ENCODE results near the gene OR1K1.
"Not testable (repeated sequence)": the region's sequence is repeated elsewhere in the genome, so short reads cannot be mapped to it uniquely, and the experiment has no call there.

Gene OR1K1

DNA sequence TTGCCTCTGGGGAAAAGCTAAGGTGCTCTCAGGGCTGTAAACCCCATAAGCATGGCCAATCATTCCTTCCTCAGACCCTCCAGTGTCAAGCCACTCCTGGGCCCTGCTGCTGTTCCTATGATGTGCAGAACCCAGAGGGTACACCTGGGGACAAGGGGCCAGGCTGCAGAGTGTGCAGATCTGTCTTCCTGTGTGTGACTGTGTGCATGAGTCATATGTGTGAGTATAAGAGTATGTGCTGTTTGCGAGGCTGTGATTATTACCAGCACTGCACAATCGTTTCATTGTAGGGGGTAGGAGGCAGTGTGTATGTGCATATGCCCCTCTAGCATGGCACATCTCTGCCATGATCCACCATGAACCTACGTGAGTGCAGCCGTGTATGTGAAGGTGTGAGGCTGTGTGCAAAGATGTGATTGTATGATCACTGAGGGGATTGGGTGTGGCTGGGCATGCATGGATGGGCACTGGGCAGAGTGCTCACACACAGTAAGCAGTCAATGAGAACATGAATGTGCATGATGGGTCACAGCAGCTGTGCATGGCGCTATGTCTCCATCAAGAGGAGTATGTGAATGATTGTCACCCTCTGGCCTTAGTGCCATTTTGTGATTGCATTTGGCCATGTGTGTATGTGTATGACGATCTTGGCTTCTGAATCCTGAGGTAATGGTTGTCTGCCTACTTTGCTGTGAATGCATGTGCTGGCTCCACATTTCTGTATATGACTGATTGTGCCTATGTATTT, 2.4 kb upstream of the OR1K1 start:
- no peaks in the 10 kb centered on the region for H3K9me3 Mint-ChIP-seq
- no peak overlapping the region for H3K4me3 Mint-ChIP-seq
- H3K36me3 Mint-ChIP-seq = peaks cover 15% of the 10 kb centered on the region
- peaks cover 5% of the 10 kb centered on the region for H3K4me1 Mint-ChIP-seq
- ATAC-seq = peak; percentile 27
- H3K27ac Mint-ChIP-seq = no peak overlapping the region
- no peaks in the 10 kb centered on the region for H3K27me3 Mint-ChIP-seq

DNA sequence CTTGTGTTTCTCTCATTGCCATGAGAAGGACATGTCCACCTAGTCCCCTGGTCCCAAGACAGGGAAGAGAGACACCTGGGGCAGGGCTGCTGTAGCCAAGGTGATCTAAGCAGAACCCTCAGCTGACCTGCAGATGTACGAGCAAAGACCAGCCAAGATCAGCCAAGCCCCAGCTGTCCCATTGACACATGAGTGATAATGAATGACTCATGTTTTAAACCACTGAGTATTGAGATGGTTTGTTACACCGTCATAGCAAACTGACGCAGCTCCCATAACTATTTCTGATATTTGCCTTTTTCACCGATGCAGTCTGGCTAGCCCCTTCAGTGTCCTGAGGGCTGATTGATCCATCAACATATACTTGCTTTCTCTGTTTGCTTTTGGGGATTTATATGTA, 6.7 kb downstream of the OR1K1 start:
- Mint-ChIP-seq H3K27ac (no peak overlapping the region), H3K4me3 (no peak overlapping the region), H3K27me3 (no peaks in the 10 kb centered on the region), H3K4me1 (no peaks in the 10 kb centered on the region), H3K9me3 (no peaks in the 10 kb centered on the region), H3K36me3 (peaks cover 11% of the 10 kb centered on the region)
- no peak for ATAC-seq

GRCh38 chr9:122807271-122807900, 7.5 kb downstream of the OR1K1 start:
- H3K27me3 Mint-ChIP-seq = no peaks in the 10 kb centered on the region
- H3K27ac Mint-ChIP-seq = no peak overlapping the region
- peaks cover 11% of the 10 kb centered on the region for H3K36me3 Mint-ChIP-seq
- H3K4me3 Mint-ChIP-seq = no peak overlapping the region
- no peaks in the 10 kb centered on the region for H3K9me3 Mint-ChIP-seq
- ATAC-seq = peak; percentile 63
- no peaks in the 10 kb centered on the region for H3K4me1 Mint-ChIP-seq

- Mint-ChIP-seq H3K9me3 (no peaks in the 10 kb centered on the region), H3K27ac (no peak overlapping the region), H3K27me3 (no peaks in the 10 kb centered on the region), H3K36me3 (peaks cover 11% of the 10 kb centered on the region), H3K4me3 (no peak overlapping the region), H3K4me1 (no peaks in the 10 kb centered on the region)
- no peak for ATAC-seq
These were observed 8.2 kb downstream of the OR1K1 start for GRCh38 chr9:122808141-122808540.

DNA sequence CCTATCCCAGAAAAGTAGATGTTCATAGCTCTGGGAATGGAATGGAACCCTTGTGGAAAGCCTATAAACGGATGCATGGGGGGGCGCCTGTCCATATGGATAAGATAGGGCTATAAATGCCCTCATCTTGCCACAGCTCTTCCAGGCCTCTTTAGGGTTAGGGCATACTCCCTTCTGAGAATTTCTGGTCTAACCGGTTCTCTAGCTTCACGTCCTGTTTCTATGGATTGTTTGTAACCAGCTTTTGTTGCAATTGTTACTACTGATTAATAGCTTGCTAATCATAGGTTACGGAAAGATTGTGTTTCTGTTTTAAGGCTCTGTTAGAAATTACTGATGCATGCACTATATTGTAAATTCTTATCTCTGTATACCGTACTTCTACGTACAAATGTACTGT, 9.3 kb downstream of the OR1K1 start:
- not testable (repeated sequence) for H3K27me3 Mint-ChIP-seq, H3K27ac Mint-ChIP-seq, H3K4me3 Mint-ChIP-seq, H3K9me3 Mint-ChIP-seq, ATAC-seq, H3K4me1 Mint-ChIP-seq
- H3K36me3 Mint-ChIP-seq = peaks cover 11% of the 10 kb centered on the region

GRCh38 chr9:122810306-122810946, 10.5 kb downstream of the OR1K1 start:
- H3K27ac Mint-ChIP-seq = no peak overlapping the region
- peaks cover 11% of the 10 kb centered on the region for H3K4me1 Mint-ChIP-seq
- H3K27me3 Mint-ChIP-seq = no peaks in the 10 kb centered on the region
- H3K36me3 Mint-ChIP-seq = peaks cover 16% of the 10 kb centered on the region
- ATAC-seq = peak; percentile 85
- no peak overlapping the region for H3K4me3 Mint-ChIP-seq
- no peaks in the 10 kb centered on the region for H3K9me3 Mint-ChIP-seq

GRCh38 chr9:122812736-122813135, 12.8 kb downstream of the OR1K1 start:
- Mint-ChIP-seq H3K36me3 (peaks cover 22% of the 10 kb centered on the region), H3K27ac (no peak overlapping the region), H3K9me3 (no peaks in the 10 kb centered on the region), H3K27me3 (no peaks in the 10 kb centered on the region), H3K4me3 (no peak overlapping the region), H3K4me1 (peaks cover 19% of the 10 kb centered on the region)
- ATAC-seq = no peak

DNA sequence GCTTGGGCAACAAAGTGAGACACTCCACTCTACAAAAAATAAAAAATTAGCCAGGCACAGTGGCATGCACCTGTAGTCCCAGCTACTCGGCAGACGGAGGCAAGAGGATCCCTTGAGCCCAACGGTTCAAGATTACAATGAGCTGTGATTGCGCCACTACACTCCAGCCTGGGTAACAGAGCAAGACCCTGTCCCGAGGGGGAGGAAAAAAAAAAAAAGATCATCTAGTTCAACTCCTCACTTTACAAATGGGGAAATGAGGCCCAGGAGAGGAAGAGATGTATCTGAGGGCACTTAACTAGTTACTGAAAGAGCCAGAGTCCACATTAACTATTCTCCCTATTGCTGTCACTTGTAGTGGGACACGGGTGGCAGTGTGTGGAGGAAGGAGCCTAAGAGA, 14.6 kb downstream of the OR1K1 start:
- H3K36me3 Mint-ChIP-seq = peaks cover 22% of the 10 kb centered on the region
- no peaks in the 10 kb centered on the region for H3K9me3 Mint-ChIP-seq
- H3K27me3 Mint-ChIP-seq = no peaks in the 10 kb centered on the region
- H3K27ac Mint-ChIP-seq = no peak overlapping the region
- H3K4me3 Mint-ChIP-seq = no peak overlapping the region
- no peak for ATAC-seq
- H3K4me1 Mint-ChIP-seq = peaks cover 19% of the 10 kb centered on the region

GRCh38 chr9:122815544-122815943, 15.6 kb downstream of the OR1K1 start:
- no peaks in the 10 kb centered on the region for H3K27me3 Mint-ChIP-seq
- H3K36me3 Mint-ChIP-seq = peaks cover 30% of the 10 kb centered on the region
- ATAC-seq = no peak
- H3K4me1 Mint-ChIP-seq = peaks cover 19% of the 10 kb centered on the region
- no peak overlapping the region for H3K27ac Mint-ChIP-seq
- H3K9me3 Mint-ChIP-seq = no peaks in the 10 kb centered on the region
- no peak overlapping the region for H3K4me3 Mint-ChIP-seq

- ATAC-seq = no peak
- Mint-ChIP-seq H3K27me3 (no peaks in the 10 kb centered on the region), H3K4me3 (peak overlapping the region; percentile 47), H3K36me3 (peaks cover 36% of the 10 kb centered on the region), H3K4me1 (peaks cover 19% of the 10 kb centered on the region), H3K27ac (peak overlapping the region; percentile 35), H3K9me3 (no peaks in the 10 kb centered on the region)
These were observed 16.4 kb downstream of the OR1K1 start for GRCh38 chr9:122816163-122816867.

GRCh38 chr9:122819326-122819725, 19.4 kb downstream of the OR1K1 start:
- Mint-ChIP-seq H3K4me3 (no peak overlapping the region), H3K27ac (no peak overlapping the region), H3K9me3 (no peaks in the 10 kb centered on the region), H3K4me1 (peaks cover 30% of the 10 kb centered on the region), H3K27me3 (no peaks in the 10 kb centered on the region), H3K36me3 (peaks cover 48% of the 10 kb centered on the region)
- no peak for ATAC-seq

GRCh38 chr9:122819791-122820489, 20.0 kb downstream of the OR1K1 start:
- H3K4me3 Mint-ChIP-seq = no peak overlapping the region
- no peaks in the 10 kb centered on the region for H3K9me3 Mint-ChIP-seq
- peaks cover 30% of the 10 kb centered on the region for H3K4me1 Mint-ChIP-seq
- H3K27ac Mint-ChIP-seq = no peak overlapping the region
- ATAC-seq = no peak
- H3K36me3 Mint-ChIP-seq = peaks cover 42% of the 10 kb centered on the region
- no peaks in the 10 kb centered on the region for H3K27me3 Mint-ChIP-seq

GRCh38 chr9:122820490-122820845, 20.5 kb downstream of the OR1K1 start:
- Mint-ChIP-seq H3K4me3 (no peak overlapping the region), H3K4me1 (peaks cover 26% of the 10 kb centered on the region), H3K9me3 (no peaks in the 10 kb centered on the region), H3K27ac (no peak overlapping the region), H3K36me3 (peaks cover 39% of the 10 kb centered on the region), H3K27me3 (no peaks in the 10 kb centered on the region)
- ATAC-seq = no peak

DNA sequence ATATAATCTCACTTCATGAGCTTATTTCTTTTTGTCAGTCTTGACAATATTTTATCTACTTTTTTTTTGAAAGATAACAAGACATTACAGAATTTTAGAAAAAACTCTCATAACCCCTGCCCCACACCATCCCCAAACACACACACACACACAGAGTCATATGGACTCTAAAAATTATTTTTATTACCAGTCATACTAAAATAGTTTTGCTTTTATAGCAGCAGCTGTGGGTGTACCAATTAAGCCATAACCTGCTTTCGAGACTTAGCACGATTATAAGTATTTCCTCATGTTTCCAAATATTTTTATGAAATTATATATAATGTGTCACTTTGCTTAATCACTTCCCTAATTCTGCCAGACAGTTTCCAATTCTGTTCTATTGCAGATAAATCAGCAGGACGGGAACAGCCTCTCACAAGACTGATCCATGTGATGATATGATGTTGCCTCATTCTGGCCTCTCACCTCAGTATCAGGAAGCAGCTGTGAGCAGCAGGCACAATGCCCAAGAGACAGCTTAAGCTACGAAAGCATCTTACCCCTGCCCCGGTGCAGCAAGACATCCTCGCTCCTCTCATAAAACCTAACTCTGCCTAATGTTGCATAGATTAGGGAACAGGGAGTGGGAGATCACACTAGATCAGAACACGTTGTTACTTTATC, 21.5 kb downstream of the OR1K1 start:
- Mint-ChIP-seq H3K27me3 (no peaks in the 10 kb centered on the region), H3K9me3 (no peaks in the 10 kb centered on the region), H3K27ac (no peak overlapping the region), H3K36me3 (peaks cover 33% of the 10 kb centered on the region), H3K4me1 (peaks cover 27% of the 10 kb centered on the region), H3K4me3 (no peak overlapping the region)
- ATAC-seq = no peak
